ENCODE results near the gene RBMS3. TPM values are rescaled to one million over a fixed set of nuclear protein-coding genes. Genes with fewer than 3 reads are reported as not detected.

Gene RBMS3
- total and polyA plus RNA-seq, 2 of the 8 experiments (the other 6 are each of a cell fraction or from before 2014, with no cell fraction given) = 3.7 to 6.9 TPM

DNA sequence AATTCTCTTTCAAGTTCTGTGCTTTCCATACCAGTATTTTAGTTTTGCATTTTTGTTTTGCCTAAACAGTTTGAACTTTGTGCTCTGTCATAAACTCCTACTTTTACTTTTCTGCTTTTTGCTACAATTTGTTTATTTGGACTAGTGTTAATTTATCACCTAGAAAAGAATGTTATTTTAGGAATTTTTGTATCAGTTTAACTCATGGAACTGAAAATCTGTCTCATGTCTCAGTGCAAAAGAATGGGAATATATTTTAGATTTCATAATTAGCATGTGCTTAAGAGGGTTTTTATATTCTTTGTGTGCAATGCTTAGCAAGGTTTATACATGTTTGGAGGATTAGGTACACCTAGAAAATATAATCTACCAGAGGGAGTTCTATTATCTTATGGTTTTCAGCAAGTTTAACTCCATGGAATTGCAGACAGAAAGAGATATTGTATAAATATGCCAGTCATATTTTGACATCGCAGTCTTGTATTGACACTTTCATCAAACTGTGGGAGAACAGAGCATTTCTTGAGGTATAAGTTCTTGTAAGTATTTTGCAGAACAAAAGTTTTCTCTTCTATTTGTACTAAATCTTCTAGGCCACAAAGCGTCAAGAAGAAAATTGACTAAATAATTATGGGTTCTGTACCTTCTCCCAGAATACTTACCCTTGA is 409.9 kb downstream of the RBMS3 start (continued):
- TF ChIP-seq SIN3A (conservative IDR thresholded peaks at IDR 0.05 in 1 of 2, IDR thresholded peaks at IDR 0.05 in 1 of 2; ENCODE audit: low read depth in 1 of 2, low read length in 2 of 2) (no peak), RBBP5 (IDR thresholded peaks at IDR 0.05; ENCODE audit: borderline replicate concordance, low read depth, low read length) (no peak), RFX5 (IDR thresholded peaks at IDR 0.05; ENCODE audit: borderline replicate concordance, low read depth, low read length) (no peak)
